DOHH2 (cell line): Measurements from ENCODE around the gene HOTAIR.

ENCODE experiments used
- H3F3A ChIP-seq: fragments of 200-600 bp; sonication (generic), shearing (Covaris generic); 2 replicates; pipeline ENCODE4 v1.6.0; 2016; ENCODE audit warnings: antibody characterized with exemption, mild to moderate bottlenecking; ENCODE audit not compliant: control insufficient read depth, insufficient read depth
- H3K27ac ChIP-seq: fragments of 200-600 bp; sonication (generic); 2 replicates; pipeline ENCODE4 v1.5.1; 2014; ENCODE audit warnings: low read depth, mild to moderate bottlenecking, low read length, moderate library complexity
- H3K27me3 ChIP-seq: fragments of 200-600 bp; sonication (generic); 2 replicates; pipeline ENCODE4 v1.6.1; 2014; ENCODE audit warnings: mild to moderate bottlenecking, low read length, mixed read lengths; ENCODE audit not compliant: control insufficient read depth
- H3K36me3 ChIP-seq: fragments of 200-600 bp; sonication (generic); 2 replicates; pipeline ENCODE4 v1.6.1; 2014; ENCODE audit warnings: mild to moderate bottlenecking, low read length, moderate library complexity, mixed read lengths; ENCODE audit not compliant: control insufficient read depth
- H3K4me1 ChIP-seq: fragments of 200-600 bp; sonication (generic); 2 replicates; pipeline ENCODE4 v1.6.1; 2014; ENCODE audit warnings: mild to moderate bottlenecking, low read length, mixed read lengths; ENCODE audit not compliant: control insufficient read depth
- H3K4me2 ChIP-seq: fragments of 200-600 bp; sonication (generic); 2 replicates; pipeline ENCODE4 v1.6.0; 2014; ENCODE audit warnings: mild to moderate bottlenecking, low read length, moderate library complexity
- H3K4me3 ChIP-seq: fragments of 200-600 bp; sonication (generic); 2 replicates; pipeline ENCODE4 v1.5.1; 2014; ENCODE audit warnings: mild to moderate bottlenecking, low read length, mixed read lengths
- H3K79me2 ChIP-seq: fragments of 200-600 bp; sonication (generic); 2 replicates; pipeline ENCODE4 v1.6.1; 2014; ENCODE audit warnings: mild to moderate bottlenecking, low read length, mixed read lengths; ENCODE audit not compliant: control insufficient read depth
- H3K9me2 ChIP-seq: fragments of 200-600 bp; sonication (generic); replicated peaks from 2 replicates; pipeline ENCODE4 v1.6.1; 2014; ENCODE audit warnings: mild to moderate bottlenecking, low read length, mixed read lengths; ENCODE audit not compliant: control insufficient read depth
- H3K9me3 ChIP-seq: fragments of 200-600 bp; sonication (generic); 2 replicates; pipeline ENCODE4 v1.6.1; 2014; ENCODE audit warnings: antibody characterized with exemption, low read length, mixed read lengths; ENCODE audit not compliant: control insufficient read depth, insufficient read depth
- H4K20me1 ChIP-seq: fragments of 200-600 bp; sonication (generic); 2 replicates; pipeline ENCODE4 v1.6.0; 2014; ENCODE audit warnings: low read depth, mild to moderate bottlenecking, antibody characterized with exemption, low read length, moderate library complexity; ENCODE audit not compliant: control insufficient read depth, insufficient read depth
- CTCF ChIP-seq: fragments of 200-600 bp; sonication (generic); IDR thresholded peaks from one replicate; pipeline ENCODE4 v1.5.1; 2014; ENCODE audit warnings: antibody characterized with exemption, mild to moderate bottlenecking, low read depth, low read length; ENCODE audit not compliant: poor library complexity, severe bottlenecking
- EZH2phosphoT487 ChIP-seq: fragments of 200-600 bp; sonication (generic); IDR thresholded peaks from 2 replicates; pipeline ENCODE4 v1.6.1; 2017; ENCODE audit warnings: borderline replicate concordance, mild to moderate bottlenecking, antibody characterized with exemption, low read length, moderate library complexity, mixed read lengths

The HOTAIR gene

GRCh38 chr12:53944907-53945847, 29.6 kb downstream of the HOTAIR start:
- Histone ChIP-seq H3K9me3 (no peaks in the 10 kb centered on the region), H3K9me2 (no peaks in the 10 kb centered on the region), H3K27ac (no peak overlapping the region), H3F3A (no peaks in the 10 kb centered on the region), H3K27me3 (peaks cover 80% of the 10 kb centered on the region), H4K20me1 (no peaks in the 10 kb centered on the region), H3K36me3 (no peaks in the 10 kb centered on the region), H3K4me3 (no peak overlapping the region), H3K79me2 (no peaks in the 10 kb centered on the region), H3K4me2 (no peak overlapping the region), H3K4me1 (no peaks in the 10 kb centered on the region)
- TF ChIP-seq CTCF (no peak), EZH2phosphoT487 (no peak)

GRCh38 chr12:53944209-53944608, 30.5 kb downstream of the HOTAIR start:
- no peaks in the 10 kb centered on the region for H3K36me3 ChIP-seq
- H3K4me1 ChIP-seq = no peaks in the 10 kb centered on the region
- no peak overlapping the region for H3K27ac ChIP-seq
- H3K4me2 ChIP-seq = no peak overlapping the region
- TF ChIP-seq CTCF (no peak), EZH2phosphoT487 (no peak)
- H3K79me2 ChIP-seq = no peaks in the 10 kb centered on the region
- no peaks in the 10 kb centered on the region for H4K20me1 ChIP-seq
- H3F3A ChIP-seq = no peaks in the 10 kb centered on the region
- H3K9me2 ChIP-seq = no peaks in the 10 kb centered on the region
- H3K4me3 ChIP-seq = no peak overlapping the region
- H3K9me3 ChIP-seq = no peaks in the 10 kb centered on the region
- peaks cover 74% of the 10 kb centered on the region for H3K27me3 ChIP-seq

GRCh38 chr12:53942467-53942997, 32.2 kb downstream of the HOTAIR start:
- no peaks in the 10 kb centered on the region for H3K9me2 ChIP-seq
- peaks cover 64% of the 10 kb centered on the region for H3K27me3 ChIP-seq
- H3K36me3 ChIP-seq = no peaks in the 10 kb centered on the region
- H3F3A ChIP-seq = no peaks in the 10 kb centered on the region
- TF ChIP-seq CTCF (no peak), EZH2phosphoT487 (no peak)
- H3K4me1 ChIP-seq = no peaks in the 10 kb centered on the region
- no peak overlapping the region for H3K4me3 ChIP-seq
- H4K20me1 ChIP-seq = no peaks in the 10 kb centered on the region
- no peak overlapping the region for H3K27ac ChIP-seq
- no peaks in the 10 kb centered on the region for H3K79me2 ChIP-seq
- H3K4me2 ChIP-seq = no peak overlapping the region
- no peaks in the 10 kb centered on the region for H3K9me3 ChIP-seq
